Epithelial cell of proximal tubule (primary cell): ENCODE results near the gene GPR61. TPM values are rescaled to one million over a fixed set of nuclear protein-coding genes. Genes with fewer than 3 reads are reported as not detected.

Experiments
- DNase-seq: peaks from one replicate; pipeline ENCODE4 v3.0.0-alpha.2; 2011; ENCODE audit warnings: low read depth
- H3K4me3 ChIP-seq: 2 replicates; pipeline ENCODE4 v1.5.1; 2011; ENCODE audit warnings: low read depth, mild to moderate bottlenecking, low read length
- CTCF ChIP-seq: conservative IDR thresholded peaks from 2 replicates; pipeline ENCODE4 v1.5.1; 2012; ENCODE audit warnings: low read depth, mild to moderate bottlenecking, low read length
- total RNA-seq: library from RNA; depleted of rRNA; stranded (reverse); fragments of >200 nt; gene quantifications from 2 replicates; pipeline ENCODE4 v1.2.3, GENCODE V29; 2015

GPR61 gene
- total RNA-seq, 1 donor from 2014 or later: not detected

GRCh38 chr1:109584766-109585165, 45.1 kb downstream of the GPR61 start:
- no peak overlapping the region for H3K4me3 ChIP-seq
- no peak for TF ChIP-seq CTCF
- DNase-seq: no peak

GRCh38 chr1:109586055-109586454, 46.4 kb downstream of the GPR61 start:
- TF ChIP-seq CTCF: no peak
- no peak overlapping the region for H3K4me3 ChIP-seq
- no peak for DNase-seq

- no peak for DNase-seq
- no peak overlapping the region for H3K4me3 ChIP-seq
- TF ChIP-seq CTCF: no peak
Measured at GRCh38 chr1:109589177-109589576, 49.5 kb downstream of the GPR61 start.

GRCh38 chr1:109589679-109590078, 50.0 kb downstream of the GPR61 start:
- no peak overlapping the region for H3K4me3 ChIP-seq
- no peak for DNase-seq
- TF ChIP-seq CTCF: no peak

- no peak for DNase-seq
- no peak overlapping the region for H3K4me3 ChIP-seq
- no peak for TF ChIP-seq CTCF
Measured at GRCh38 chr1:109592916-109593315, 53.2 kb downstream of the GPR61 start.

- TF ChIP-seq CTCF: no peak
- no peak overlapping the region for H3K4me3 ChIP-seq
- peak; percentile 60 for DNase-seq
Measured at GRCh38 chr1:109595531-109595930, 55.9 kb downstream of the GPR61 start.

Other genes starting within 250 kb of the GPR61 start
- gene MYBPHL, start 232.9 kb upstream of the GPR61 start, total RNA-seq: not detected in 2 replicates
- gene SORT1, start 142.0 kb upstream of the GPR61 start, total RNA-seq: 38.3 and 41.9 TPM in 2 replicates
- gene PSMA5, start 113.4 kb upstream of the GPR61 start, total RNA-seq: 67.5 and 79.9 TPM in 2 replicates
- 0.12 TPM in 1 of 2 replicates, not detected in the other for gene SYPL2, start 73.3 kb upstream of the GPR61 start, total RNA-seq
- gene ATXN7L2, start 56.0 kb upstream of the GPR61 start, total RNA-seq: 7.4 and 7.7 TPM in 2 replicates
- 3.6 and 4.0 TPM in 2 replicates for gene CYB561D1, start 45.8 kb upstream of the GPR61 start, total RNA-seq
- 0.87 and 0.92 TPM in 2 replicates for gene AMIGO1, start 30.1 kb upstream of the GPR61 start, total RNA-seq
- gene GNAI3, start 8.7 kb downstream of the GPR61 start, total RNA-seq: 12.7 and 14.1 TPM in 2 replicates
- gene GNAT2, start 79.7 kb downstream of the GPR61 start, total RNA-seq: 0.58 TPM in 1 of 2 replicates, not detected in the other
- 63.8 and 110 TPM in 2 replicates for gene AMPD2, start 80.0 kb downstream of the GPR61 start, total RNA-seq
- 2.1 and 10.7 TPM in 2 replicates for gene GSTM4, start 116.2 kb downstream of the GPR61 start, total RNA-seq
- gene GSTM2, start 128.2 kb downstream of the GPR61 start, total RNA-seq: 6.8 and 8.9 TPM in 2 replicates
- not detected in 2 replicates for gene GSTM1, start 147.9 kb downstream of the GPR61 start, total RNA-seq
- not detected in 2 replicates for gene GSTM5, start 172.4 kb downstream of the GPR61 start, total RNA-seq
- 63.2 and 81.9 TPM in 2 replicates for gene GSTM3, start 201.2 kb downstream of the GPR61 start, total RNA-seq
- gene EPS8L3, start 224.1 kb downstream of the GPR61 start, total RNA-seq: not detected in 2 replicates